ENCODE results near the gene MAP1B. TPM values are rescaled to one million over a fixed set of nuclear protein-coding genes. Genes with fewer than 3 reads are reported as not detected.

Gene MAP1B
- total RNA-seq, 1 donor: 164 TPM

DNA sequence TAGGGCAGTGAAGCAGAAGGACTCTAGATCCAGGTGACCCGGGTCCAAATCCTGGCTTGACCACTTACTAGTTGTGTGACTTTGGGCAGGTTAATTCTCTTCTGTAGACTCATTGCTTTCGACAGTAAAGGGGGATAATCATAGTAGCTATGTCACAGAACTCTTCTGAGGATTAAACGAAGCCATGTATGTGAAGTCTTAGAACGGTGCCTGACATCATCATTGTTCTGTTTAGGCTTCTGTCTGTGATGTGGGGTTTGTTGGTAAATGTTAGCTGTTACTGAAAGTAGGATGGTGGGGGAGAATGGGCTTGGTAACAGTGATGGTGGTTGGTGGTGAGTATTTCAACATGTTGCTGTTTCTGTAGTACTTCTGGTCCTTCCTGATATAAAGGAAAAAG is 73.7 kb downstream of the MAP1B start:
- Histone ChIP-seq H3K79me2 (ENCODE audit: insufficient read depth, low read length) (peaks cover 87% of the 10 kb centered on the region), H3K36me3 (ENCODE audit: insufficient read depth, low read length) (peaks cover 39% of the 10 kb centered on the region)

DNA sequence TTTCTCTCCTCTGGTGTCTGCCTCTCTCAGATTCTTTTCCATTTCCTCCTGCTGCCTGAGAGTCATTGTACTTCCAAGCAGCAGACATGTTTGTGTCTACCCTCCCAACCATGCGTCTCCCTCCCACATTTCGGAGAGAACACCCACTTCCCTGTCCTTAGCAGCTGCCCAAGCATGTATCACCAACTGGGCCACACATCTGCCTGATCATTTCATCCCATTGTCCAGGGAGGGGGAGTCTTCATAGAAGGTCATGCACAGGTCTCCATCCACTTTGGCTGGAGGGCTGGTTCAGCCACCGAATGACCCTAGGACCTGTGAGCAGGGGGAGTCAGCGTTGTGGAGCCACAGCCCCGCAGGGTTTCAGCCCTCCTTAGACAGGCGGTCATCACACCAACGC is 75.4 kb downstream of the MAP1B start:
- Histone ChIP-seq H4K20me1 (ENCODE audit: insufficient read depth, low read length) (no peaks in the 10 kb centered on the region), H3K36me3 (ENCODE audit: insufficient read depth, low read length) (peaks cover 50% of the 10 kb centered on the region), H3K4me1 (ENCODE audit: insufficient read depth, low read length) (peaks cover 26% of the 10 kb centered on the region), H2AFZ (ENCODE audit: low read length) (no peak overlapping the region), H3K79me2 (ENCODE audit: insufficient read depth, low read length) (peaks cover 85% of the 10 kb centered on the region), H3K27ac (ENCODE audit: low read depth, low read length) (no peak overlapping the region), H3K9me3 (ENCODE audit: low read depth, low read length) (no peaks in the 10 kb centered on the region), H3K27me3 (ENCODE audit: insufficient read depth, low read length) (no peaks in the 10 kb centered on the region), H3K4me3 (ENCODE audit: insufficient read depth, low read length) (no peak overlapping the region), H3K4me2 (ENCODE audit: insufficient read depth, low read length) (no peak overlapping the region)
- no peak for DNase-seq (ENCODE audit: insufficient read length, low spot score, missing footprints)
- TF ChIP-seq, protein P1, sequence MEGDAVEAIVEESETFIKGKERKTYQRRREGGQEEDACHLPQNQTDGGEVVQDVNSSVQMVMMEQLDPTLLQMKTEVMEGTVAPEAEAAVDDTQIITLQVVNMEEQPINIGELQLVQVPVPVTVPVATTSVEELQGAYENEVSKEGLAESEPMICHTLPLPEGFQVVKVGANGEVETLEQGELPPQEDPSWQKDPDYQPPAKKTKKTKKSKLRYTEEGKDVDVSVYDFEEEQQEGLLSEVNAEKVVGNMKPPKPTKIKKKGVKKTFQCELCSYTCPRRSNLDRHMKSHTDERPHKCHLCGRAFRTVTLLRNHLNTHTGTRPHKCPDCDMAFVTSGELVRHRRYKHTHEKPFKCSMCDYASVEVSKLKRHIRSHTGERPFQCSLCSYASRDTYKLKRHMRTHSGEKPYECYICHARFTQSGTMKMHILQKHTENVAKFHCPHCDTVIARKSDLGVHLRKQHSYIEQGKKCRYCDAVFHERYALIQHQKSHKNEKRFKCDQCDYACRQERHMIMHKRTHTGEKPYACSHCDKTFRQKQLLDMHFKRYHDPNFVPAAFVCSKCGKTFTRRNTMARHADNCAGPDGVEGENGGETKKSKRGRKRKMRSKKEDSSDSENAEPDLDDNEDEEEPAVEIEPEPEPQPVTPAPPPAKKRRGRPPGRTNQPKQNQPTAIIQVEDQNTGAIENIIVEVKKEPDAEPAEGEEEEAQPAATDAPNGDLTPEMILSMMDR (IDR thresholded peaks at IDR 0.05; ENCODE audit: extremely low read depth, low read depth, low read length): no peak

More for the DNA sequence above, 73.7 kb downstream of the MAP1B start:
- TF ChIP-seq, protein P1 (IDR thresholded peaks at IDR 0.05; ENCODE audit: extremely low read depth, low read depth, low read length): no peak
- no peaks in the 10 kb centered on the region for H3K9me3 ChIP-seq (ENCODE audit: low read depth, low read length)
- H3K4me2 ChIP-seq (ENCODE audit: insufficient read depth, low read length): peak overlapping the region; percentile 78
- H3K27ac ChIP-seq (ENCODE audit: low read depth, low read length): peak overlapping the region; percentile 91
- H3K4me1 ChIP-seq (ENCODE audit: insufficient read depth, low read length): peaks cover 26% of the 10 kb centered on the region
- H3K27me3 ChIP-seq (ENCODE audit: insufficient read depth, low read length): no peaks in the 10 kb centered on the region
- no peaks in the 10 kb centered on the region for H4K20me1 ChIP-seq (ENCODE audit: insufficient read depth, low read length)
- H2AFZ ChIP-seq (ENCODE audit: low read length): no peak overlapping the region
- H3K4me3 ChIP-seq (ENCODE audit: insufficient read depth, low read length): peak overlapping the region; percentile 44
- no peak for DNase-seq (ENCODE audit: insufficient read length, low spot score, missing footprints)

DNA sequence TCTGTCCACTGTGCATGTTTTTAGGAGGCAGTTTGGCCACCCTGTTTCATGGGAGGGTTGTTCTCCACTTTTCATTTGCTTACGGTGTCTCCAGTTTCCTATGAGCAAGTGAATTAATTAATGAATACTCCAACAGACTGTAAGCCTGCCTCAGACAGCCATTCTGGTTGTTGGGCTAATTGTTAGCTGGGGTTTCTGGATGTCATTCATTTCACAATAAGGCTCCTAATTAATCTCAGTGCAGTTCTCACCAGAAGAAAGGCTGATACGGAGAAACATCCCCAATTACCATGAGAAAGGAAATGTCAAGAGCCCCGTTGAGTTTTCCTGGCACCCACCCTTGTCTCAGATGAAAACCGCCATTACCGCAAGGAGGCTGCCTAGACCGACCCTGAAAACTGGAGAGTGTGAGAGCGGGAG is 75.8 kb downstream of the MAP1B start:
- H3K27me3 ChIP-seq (ENCODE audit: insufficient read depth, low read length): no peaks in the 10 kb centered on the region
- H4K20me1 ChIP-seq (ENCODE audit: insufficient read depth, low read length): no peaks in the 10 kb centered on the region
- H3K9me3 ChIP-seq (ENCODE audit: low read depth, low read length): no peaks in the 10 kb centered on the region
- H3K4me2 ChIP-seq (ENCODE audit: insufficient read depth, low read length): no peak overlapping the region
- no peak for DNase-seq (ENCODE audit: insufficient read length, low spot score, missing footprints)
- no peak overlapping the region for H3K4me3 ChIP-seq (ENCODE audit: insufficient read depth, low read length)
- TF ChIP-seq, protein P1 (IDR thresholded peaks at IDR 0.05; ENCODE audit: extremely low read depth, low read depth, low read length): no peak
- H3K36me3 ChIP-seq (ENCODE audit: insufficient read depth, low read length): peaks cover 55% of the 10 kb centered on the region
- H3K79me2 ChIP-seq (ENCODE audit: insufficient read depth, low read length): peaks cover 87% of the 10 kb centered on the region
- no peak overlapping the region for H3K27ac ChIP-seq (ENCODE audit: low read depth, low read length)
- no peak overlapping the region for H2AFZ ChIP-seq (ENCODE audit: low read length)
- H3K4me1 ChIP-seq (ENCODE audit: insufficient read depth, low read length): peaks cover 26% of the 10 kb centered on the region

DNA sequence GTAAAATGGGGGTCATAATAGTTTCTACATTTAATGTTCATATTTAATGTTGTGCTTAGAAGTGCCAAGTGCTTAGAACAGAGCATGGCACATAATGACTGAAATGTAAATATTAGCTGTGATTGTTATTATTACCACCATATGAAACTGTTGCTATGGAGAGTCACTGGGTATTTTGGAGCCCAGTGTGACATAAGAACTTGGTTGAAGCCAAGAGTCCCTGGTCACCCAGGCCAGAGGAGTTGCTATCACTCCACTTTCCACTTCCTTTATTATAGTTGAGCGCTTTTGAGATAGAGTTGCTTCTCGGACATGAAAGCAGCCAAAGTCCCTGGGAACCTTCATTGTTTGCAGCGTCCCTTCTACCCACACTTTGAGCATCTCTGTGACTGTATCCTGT is 77.1 kb downstream of the MAP1B start:
- peaks cover 68% of the 10 kb centered on the region for H3K36me3 ChIP-seq (ENCODE audit: insufficient read depth, low read length)
- peaks cover 13% of the 10 kb centered on the region for H3K4me1 ChIP-seq (ENCODE audit: insufficient read depth, low read length)
- peaks cover 92% of the 10 kb centered on the region for H3K79me2 ChIP-seq (ENCODE audit: insufficient read depth, low read length)
- no peaks in the 10 kb centered on the region for H3K9me3 ChIP-seq (ENCODE audit: low read depth, low read length)
- DNase-seq (ENCODE audit: insufficient read length, low spot score, missing footprints): no peak
- TF ChIP-seq, protein P1 (IDR thresholded peaks at IDR 0.05; ENCODE audit: extremely low read depth, low read depth, low read length): no peak
- no peaks in the 10 kb centered on the region for H4K20me1 ChIP-seq (ENCODE audit: insufficient read depth, low read length)
- H2AFZ ChIP-seq (ENCODE audit: low read length): no peak overlapping the region
- H3K4me2 ChIP-seq (ENCODE audit: insufficient read depth, low read length): no peak overlapping the region
- no peak overlapping the region for H3K27ac ChIP-seq (ENCODE audit: low read depth, low read length)
- no peaks in the 10 kb centered on the region for H3K27me3 ChIP-seq (ENCODE audit: insufficient read depth, low read length)
- no peak overlapping the region for H3K4me3 ChIP-seq (ENCODE audit: insufficient read depth, low read length)
